Activated CD8-positive, alpha-beta T cell treated with anti-CD3 and anti-CD28 coated beads, Interleukin-2, amount 10 ng/mL, durations not matched to agents 7 days and 5 days (primary cell): ENCODE measurements around the gene SAC3D1. TPM values are rescaled to one million over a fixed set of nuclear protein-coding genes. Genes with fewer than 3 reads are reported as not detected.
"Not testable (repeated sequence)": the region's sequence is repeated elsewhere in the genome, so short reads cannot be mapped to it uniquely, and the experiment has no call there.

Source experiments
- ATAC-seq: fragments of 150-1000 bp; cut with Tn5 transposase; one replicate; pipeline ENCODE4 v1.10.0; 2021; ENCODE audit warnings: moderate library complexity
- CTCF ChIA-PET: fragments of 350-600 bp; sonication (Branson Sonifier 250); formaldehyde crosslinking; loops from one replicate; lab custom pipeline; 2021; ENCODE audit warnings: antibody characterized with exemption; lab: Charles Lee
- POLR2A ChIA-PET: fragments of 350-600 bp; sonication (Branson Sonifier 250); formaldehyde crosslinking; loops from one replicate; lab custom pipeline; 2021; ENCODE audit warnings: antibody characterized with exemption; lab: Charles Lee
- DNase-seq: peaks from one replicate; pipeline ENCODE4 v3.0.0-alpha.2; 2020
- H3K27ac Mint-ChIP-seq: one replicate; pipeline ENCODE4 v1.8.0; 2021; ENCODE audit warnings: mild to moderate bottlenecking, mixed read lengths
- H3K27me3 Mint-ChIP-seq: one replicate; pipeline ENCODE4 v1.8.0; 2021; ENCODE audit warnings: low read depth, mixed read lengths
- H3K36me3 Mint-ChIP-seq: one replicate; pipeline ENCODE4 v1.8.0; 2021; ENCODE audit warnings: low read depth, mixed read lengths
- H3K4me1 Mint-ChIP-seq: one replicate; pipeline ENCODE4 v1.8.0; 2021; ENCODE audit warnings: low read depth, mixed read lengths
- H3K4me3 Mint-ChIP-seq: one replicate; pipeline ENCODE4 v1.8.0; 2021; ENCODE audit warnings: mild to moderate bottlenecking, mixed read lengths
- H3K9me3 Mint-ChIP-seq: one replicate; pipeline ENCODE4 v1.8.0; 2022; ENCODE audit warnings: mixed read lengths; ENCODE audit not compliant: insufficient read depth
- total RNA-seq, 2 experiments: library from RNA; stranded (reverse); gene quantifications; one replicate each; pipeline ENCODE4 v1.2.3, GENCODE V29; 2021

SAC3D1 gene
- total RNA-seq, 2 experiments from 2014 or later, result 36.3 to 36.6 TPM

GRCh38 chr11:65008016-65008415 lies 33.0 kb upstream of the SAC3D1 start:
- H3K36me3 Mint-ChIP-seq, result no peaks in the 10 kb centered on the region
- ChIA-PET POLR2A (no interaction called here), CTCF (interaction anchor here (0.6 to 1.3 kb wide), 2 partner anchors 11 to 199 kb away, joined by 3 to 7 read pairs; partner anchors contain the start of gene BATF2)
- ATAC-seq (no peak), DNase-seq (no peak)
- H3K27ac Mint-ChIP-seq, result no peak overlapping the region
- H3K9me3 Mint-ChIP-seq, result no peaks in the 10 kb centered on the region
- H3K4me1 Mint-ChIP-seq, result peaks cover 3% of the 10 kb centered on the region
- H3K4me3 Mint-ChIP-seq, result no peak overlapping the region
- H3K27me3 Mint-ChIP-seq, result no peaks in the 10 kb centered on the region

- POLR2A ChIA-PET, result no interaction called here
Observed at GRCh38 chr11:65008873-65009272, 32.1 kb upstream of the SAC3D1 start.

GRCh38 chr11:65013130-65013887 lies 27.7 kb upstream of the SAC3D1 start:
- Mint-ChIP-seq H3K4me3 (peak overlapping the region; percentile 81), H3K27me3 (no peaks in the 10 kb centered on the region), H3K4me1 (peaks cover 25% of the 10 kb centered on the region), H3K27ac (peak overlapping the region; percentile 94), H3K9me3 (no peaks in the 10 kb centered on the region), H3K36me3 (peaks cover 19% of the 10 kb centered on the region)
- DNase-seq (peak; percentile 95), ATAC-seq (peak; percentile 86)
- ChIA-PET CTCF (interaction anchor here (0.6 to 4.3 kb wide), 54 partner anchors 10 to 316 kb away, joined by 3 to 47 read pairs (median 5); partner anchors contain the start of genes BATF2, CDC42BPG, CDCA5 and FAU), POLR2A (interaction anchor here (0.5 to 3.2 kb wide), 12 partner anchors 13 to 239 kb away, joined by 3 to 14 read pairs (median 4); partner anchors contain the start of genes FAU, MRPL49, PPP2R5B and SAC3D1)

More at GRCh38 chr11:65008873-65009272, 32.1 kb upstream of the SAC3D1 start:
- DNase-seq, result no peak
- CTCF ChIA-PET, result interaction anchor here (1.3 kb wide), 1 partner anchor 12 kb away, joined by 7 read pairs; the partner anchor contains the start of gene BATF2
- no peak overlapping the region for H3K4me3 Mint-ChIP-seq
- H3K9me3 Mint-ChIP-seq, result no peaks in the 10 kb centered on the region
- ATAC-seq, result no peak
- peaks cover 8% of the 10 kb centered on the region for H3K4me1 Mint-ChIP-seq
- H3K27me3 Mint-ChIP-seq, result no peaks in the 10 kb centered on the region
- H3K36me3 Mint-ChIP-seq, result no peaks in the 10 kb centered on the region
- no peak overlapping the region for H3K27ac Mint-ChIP-seq

GRCh38 chr11:65013888-65014725 lies 26.9 kb upstream of the SAC3D1 start, which contains the start of gene ARL2:
ARL2 (plus strand) TSS chr11:65014160; CDS start chr11:65014208, 48 bp downstream.
- Mint-ChIP-seq H3K9me3 (no peaks in the 10 kb centered on the region), H3K4me3 (peak within 1 kb of the TSS; percentile 91), H3K27ac (peak within 1 kb of the TSS; percentile 95), H3K4me1 (peaks cover 25% of the 10 kb centered on the region), H3K36me3 (peaks cover 22% of the 10 kb centered on the region), H3K27me3 (no peaks in the 10 kb centered on the region)
- ChIA-PET CTCF (interaction anchor here (0.7 to 4.3 kb wide), 41 partner anchors 11 to 239 kb away, joined by 3 to 47 read pairs (median 5); partner anchors contain the start of genes BATF2, CDC42BPG, CDCA5 and FAU), POLR2A (interaction anchor here (1.2 to 3.2 kb wide), 10 partner anchors 13 to 203 kb away, joined by 3 to 14 read pairs (median 6); partner anchors contain the start of genes CDCA5, FAU, MRPL49 and PPP2R5B)
- peak; percentile 86 for ATAC-seq
- peak; percentile 89 for DNase-seq

GRCh38 chr11:65014726-65015227 lies 26.2 kb upstream of the SAC3D1 start:
- Mint-ChIP-seq H3K4me1 (peaks cover 27% of the 10 kb centered on the region), H3K36me3 (peaks cover 27% of the 10 kb centered on the region), H3K27me3 (no peaks in the 10 kb centered on the region), H3K27ac (peak overlapping the region; percentile 95), H3K4me3 (peak overlapping the region; percentile 91), H3K9me3 (no peaks in the 10 kb centered on the region)
- POLR2A ChIA-PET, result interaction anchor here (1.0 to 3.2 kb wide), 10 partner anchors 13 to 204 kb away, joined by 3 to 14 read pairs (median 6); partner anchors contain the start of genes CDCA5, FAU, MRPL49 and PPP2R5B
- CTCF ChIA-PET, result interaction anchor here (0.7 to 4.3 kb wide), 35 partner anchors 12 to 240 kb away, joined by 3 to 47 read pairs (median 6); partner anchors contain the start of genes BATF2, CDC42BPG, CDCA5 and FAU
- DNase-seq, result no peak
- no peak for ATAC-seq

GRCh38 chr11:65016705-65017104 lies 24.3 kb upstream of the SAC3D1 start:
- POLR2A ChIA-PET, result no interaction called here
- no peaks in the 10 kb centered on the region for H3K9me3 Mint-ChIP-seq

GRCh38 chr11:65017937-65018336 lies 23.1 kb upstream of the SAC3D1 start:
- no peak overlapping the region for H3K27ac Mint-ChIP-seq
- H3K9me3 Mint-ChIP-seq, result no peaks in the 10 kb centered on the region
- no peaks in the 10 kb centered on the region for H3K27me3 Mint-ChIP-seq
- POLR2A ChIA-PET, result interaction anchor here (1.6 kb wide), 1 partner anchor 23 kb away, joined by 6 read pairs; the partner anchor contains the start of gene SAC3D1
- H3K4me1 Mint-ChIP-seq, result peaks cover 39% of the 10 kb centered on the region
- CTCF ChIA-PET, result interaction anchor here (1.5 kb wide), 1 partner anchor 94 kb away, joined by 5 read pairs; the partner anchor contains the start of gene TM7SF2
- H3K4me3 Mint-ChIP-seq, result no peak overlapping the region
- ATAC-seq, result no peak
- peaks cover 38% of the 10 kb centered on the region for H3K36me3 Mint-ChIP-seq
- no peak for DNase-seq

More at GRCh38 chr11:65016705-65017104, 24.3 kb upstream of the SAC3D1 start:
- no peak for ATAC-seq
- Mint-ChIP-seq H3K27me3 (no peaks in the 10 kb centered on the region), H3K36me3 (peaks cover 33% of the 10 kb centered on the region), H3K27ac (peak overlapping the region; percentile 29), H3K4me3 (no peak overlapping the region), H3K4me1 (peaks cover 37% of the 10 kb centered on the region)
- DNase-seq, result no peak
- CTCF ChIA-PET, result no interaction called here

- no peak for ATAC-seq
- Mint-ChIP-seq H3K4me1 (peaks cover 31% of the 10 kb centered on the region), H3K36me3 (peaks cover 38% of the 10 kb centered on the region), H3K27me3 (no peaks in the 10 kb centered on the region), H3K9me3 (no peaks in the 10 kb centered on the region), H3K27ac (no peak overlapping the region), H3K4me3 (no peak overlapping the region)
- POLR2A ChIA-PET, result no interaction called here
- DNase-seq, result no peak
- CTCF ChIA-PET, result no interaction called here
Observed at GRCh38 chr11:65019824-65020223, 21.2 kb upstream of the SAC3D1 start.

GRCh38 chr11:65021003-65021402 lies 20.0 kb upstream of the SAC3D1 start:
- DNase-seq (peak; percentile 53), ATAC-seq (peak; percentile 57)
- Mint-ChIP-seq H3K4me3 (no peak overlapping the region), H3K27me3 (peaks cover 2% of the 10 kb centered on the region), H3K9me3 (no peaks in the 10 kb centered on the region), H3K36me3 (peaks cover 38% of the 10 kb centered on the region), H3K4me1 (peaks cover 26% of the 10 kb centered on the region), H3K27ac (peak overlapping the region; percentile 43)
- ChIA-PET POLR2A (interaction anchor here (1.0 kb wide), 1 partner anchor 9 kb away, joined by 6 read pairs; no protein-coding TSS in a partner anchor), CTCF (no interaction called here)

GRCh38 chr11:65021509-65021908 lies 19.5 kb upstream of the SAC3D1 start:
- ChIA-PET POLR2A (interaction anchor here (1.0 kb wide), 1 partner anchor 8 kb away, joined by 6 read pairs; no protein-coding TSS in a partner anchor), CTCF (no interaction called here)
- Mint-ChIP-seq H3K27me3 (peaks cover 2% of the 10 kb centered on the region), H3K4me1 (peaks cover 22% of the 10 kb centered on the region), H3K27ac (peak overlapping the region; percentile 43), H3K4me3 (no peak overlapping the region), H3K36me3 (peaks cover 35% of the 10 kb centered on the region), H3K9me3 (no peaks in the 10 kb centered on the region)
- no peak for ATAC-seq
- no peak for DNase-seq

- CTCF ChIA-PET, POLR2A ChIA-PET, H3K9me3 Mint-ChIP-seq, H3K27me3 Mint-ChIP-seq, ATAC-seq, H3K4me3 Mint-ChIP-seq, DNase-seq, H3K27ac Mint-ChIP-seq: not testable (repeated sequence)
- Mint-ChIP-seq H3K4me1 (peaks cover 34% of the 10 kb centered on the region), H3K36me3 (peaks cover 21% of the 10 kb centered on the region)
Observed at GRCh38 chr11:65023502-65023901, 17.5 kb upstream of the SAC3D1 start.
